MM.1S (cell line): Measurements from ENCODE around the gene ZNG1A.
"Not testable (repeated sequence)": the region's sequence is repeated elsewhere in the genome, so short reads cannot be mapped to it uniquely, and the experiment has no call there.

Source experiments
- CTCF ChIP-seq: fragments of 300-600 bp; sonication (generic); IDR thresholded peaks from 2 replicates; pipeline ENCODE4 v1.5.1; 2016; ENCODE audit warnings: antibody characterized with exemption, low read length, mixed read lengths
- EZH2 ChIP-seq: fragments of 300-600 bp; sonication (generic); optimal IDR thresholded peaks from 2 replicates; pipeline ENCODE3; 2017; ENCODE audit warnings: low read depth, mild to moderate bottlenecking, antibody characterized with exemption, low read length, mixed read lengths

- TF ChIP-seq CTCF, EZH2: not testable (repeated sequence)
These were observed 84.5 kb downstream of the ZNG1A start for GRCh38 chr9:94323-94722.
